ENCODE measurements around the gene ATF7.
"Not testable (repeated sequence)": the region's sequence is repeated elsewhere in the genome, so short reads cannot be mapped to it uniquely, and the experiment has no call there.

The ATF7 gene

DNA sequence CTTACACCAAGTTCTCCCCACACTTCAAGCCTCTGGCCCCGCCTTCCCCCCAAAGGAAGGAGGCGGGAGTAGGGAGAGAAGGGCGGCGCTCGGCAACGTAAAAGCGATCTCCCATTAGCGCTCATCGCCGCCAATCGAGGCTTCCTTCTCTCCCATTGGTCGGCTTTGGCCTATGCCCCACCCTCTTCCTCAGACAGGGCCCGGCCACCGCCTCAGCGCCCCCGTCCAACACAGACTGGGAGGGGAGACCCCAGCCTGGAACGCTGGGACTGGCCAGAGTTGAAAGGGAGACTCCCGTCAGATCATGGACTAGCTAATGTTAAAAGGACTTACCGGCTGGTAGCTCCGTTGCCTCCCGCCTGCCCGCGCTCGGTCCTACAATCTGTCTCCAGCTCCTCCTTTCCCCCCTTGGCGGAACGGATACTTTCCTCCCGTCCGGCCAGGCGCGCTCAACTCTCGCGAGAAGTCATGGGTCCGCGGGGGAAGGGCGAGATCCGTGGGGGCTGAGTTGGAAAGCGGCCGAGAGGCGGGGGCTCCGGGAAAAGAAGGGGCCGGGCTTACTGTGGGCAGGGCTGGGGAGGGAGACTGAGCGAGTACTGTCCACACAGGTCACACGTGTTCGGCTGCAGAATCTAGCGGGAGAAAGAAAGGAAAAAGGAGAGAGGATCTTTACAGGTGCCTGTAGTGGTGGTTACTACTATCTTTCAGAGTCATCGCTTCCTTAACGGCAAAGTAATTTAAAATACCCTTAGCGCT lies at the start of gene ATF7:
TSS of gene ATF7 (minus strand) at position 437 of the 756 bp plus-strand sequence. CDS start 25,382 bp downstream, outside the sequence.
- DNase-seq (ENCODE audit: low spot score): peak; percentile 96

DNA sequence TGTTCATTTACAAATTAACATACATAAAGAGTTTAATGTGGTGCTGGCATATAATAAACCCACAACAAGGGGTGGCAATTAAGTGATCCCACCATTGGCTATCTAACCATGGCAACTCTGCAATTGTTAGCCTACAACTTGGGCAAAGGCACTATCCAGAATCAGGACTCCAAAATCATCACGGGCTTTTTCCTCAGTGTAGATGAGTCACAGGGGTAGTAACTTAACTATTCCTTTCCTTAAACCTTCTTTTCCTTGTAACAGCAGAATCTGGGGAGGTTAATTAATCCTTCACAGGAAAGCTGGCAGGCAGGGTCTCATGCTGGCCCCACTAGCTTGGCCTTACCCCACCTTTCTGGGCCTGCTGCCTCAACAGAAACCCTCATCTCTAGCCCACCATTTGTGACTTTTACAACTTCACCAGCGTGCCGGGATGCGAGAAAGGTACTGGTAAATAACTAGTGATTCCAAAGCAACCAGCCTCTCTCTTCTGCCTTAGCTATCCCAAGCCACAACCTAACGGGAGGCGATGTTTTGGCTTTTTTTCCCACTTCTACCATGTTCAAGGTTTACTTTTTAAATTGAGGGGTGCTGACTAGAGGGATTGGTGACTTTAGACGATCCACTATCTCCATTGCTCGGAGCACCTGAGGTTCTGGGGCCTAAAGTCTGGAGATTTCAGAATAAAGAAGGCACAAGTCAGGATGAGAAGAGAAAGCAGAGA lies 49.0 kb upstream of the ATF7 start:
- DNase-seq (ENCODE audit: low spot score): no peak

DNA sequence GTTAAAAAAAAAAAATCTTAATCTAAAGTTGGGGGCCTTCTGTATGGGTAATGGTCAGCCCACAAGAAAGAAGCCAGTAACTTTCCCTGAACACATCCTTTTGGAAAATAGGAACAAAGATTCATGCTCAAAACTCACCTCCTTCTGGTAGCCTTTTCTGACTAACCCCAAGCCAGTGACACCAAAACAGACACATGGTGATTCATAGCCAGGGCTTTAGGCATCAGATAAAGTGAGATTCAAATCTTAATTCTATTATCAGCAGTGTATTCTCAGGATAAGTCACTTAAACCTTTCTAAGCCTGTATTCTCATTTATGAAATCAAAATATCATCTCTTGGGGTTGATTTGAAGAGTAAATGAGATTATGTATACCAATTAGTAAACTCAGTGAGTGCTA lies 44.8 kb upstream of the ATF7 start:
- no peak for DNase-seq (ENCODE audit: low spot score)

DNA sequence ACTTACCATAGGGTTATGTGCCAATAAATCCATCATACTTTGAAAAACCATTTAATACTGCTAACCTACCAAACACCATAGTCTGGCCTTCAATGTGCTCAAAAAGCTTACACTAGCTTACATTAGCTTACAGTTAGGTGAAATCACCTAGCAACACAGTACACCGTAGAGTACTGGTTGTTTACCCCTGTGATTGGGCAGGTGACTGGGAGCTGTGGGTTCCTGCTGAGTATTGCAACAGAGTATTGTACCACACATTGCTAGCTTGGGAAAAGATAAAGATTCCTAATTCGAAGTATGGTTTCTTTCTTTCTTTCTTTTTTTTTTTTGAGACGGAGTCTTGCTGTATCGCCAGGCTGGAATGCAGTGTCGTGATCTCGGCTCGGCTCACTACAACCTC lies 44.1 kb upstream of the ATF7 start:
- DNase-seq (ENCODE audit: low spot score): no peak

DNA sequence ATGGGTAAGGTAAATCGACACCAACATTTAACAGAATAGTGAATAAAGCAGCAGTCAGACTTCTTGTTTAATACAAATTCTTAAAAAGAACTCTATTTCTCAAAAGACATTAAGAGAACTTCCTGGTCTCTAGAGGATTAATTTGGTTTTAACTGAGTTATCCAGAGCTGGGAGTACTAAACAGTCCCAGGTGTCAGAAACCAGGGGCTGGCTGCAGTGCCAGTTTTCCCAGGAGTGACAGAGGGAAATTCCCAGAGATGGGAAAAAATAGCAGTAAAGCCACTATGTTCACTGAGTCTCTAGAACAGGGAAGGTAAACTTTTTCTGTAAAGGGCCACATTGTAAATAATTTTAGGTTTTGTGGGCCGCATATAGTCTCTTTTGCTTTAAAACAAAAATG lies 40.9 kb upstream of the ATF7 start:
- DNase-seq (ENCODE audit: low spot score): no peak

DNA sequence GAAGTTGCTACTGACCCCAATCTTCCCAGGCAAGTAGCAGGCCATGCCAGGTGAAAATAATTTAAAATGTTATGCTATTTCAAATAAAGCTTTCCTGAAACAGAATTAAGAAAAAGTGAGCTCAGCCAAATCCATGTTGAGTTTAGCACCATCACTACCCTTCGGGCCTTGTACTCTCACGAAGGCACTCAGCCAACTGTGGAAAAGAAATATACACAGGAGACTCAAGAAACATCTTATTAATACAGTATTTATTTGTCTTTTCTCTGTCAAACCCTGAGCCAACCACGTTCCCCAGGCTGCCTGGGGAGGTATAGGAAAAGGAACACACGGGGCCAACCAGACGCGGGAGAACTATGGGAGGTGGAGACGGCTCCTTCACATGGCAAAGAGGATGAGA lies 38.8 kb upstream of the ATF7 start:
- no peak for DNase-seq (ENCODE audit: low spot score)

DNA sequence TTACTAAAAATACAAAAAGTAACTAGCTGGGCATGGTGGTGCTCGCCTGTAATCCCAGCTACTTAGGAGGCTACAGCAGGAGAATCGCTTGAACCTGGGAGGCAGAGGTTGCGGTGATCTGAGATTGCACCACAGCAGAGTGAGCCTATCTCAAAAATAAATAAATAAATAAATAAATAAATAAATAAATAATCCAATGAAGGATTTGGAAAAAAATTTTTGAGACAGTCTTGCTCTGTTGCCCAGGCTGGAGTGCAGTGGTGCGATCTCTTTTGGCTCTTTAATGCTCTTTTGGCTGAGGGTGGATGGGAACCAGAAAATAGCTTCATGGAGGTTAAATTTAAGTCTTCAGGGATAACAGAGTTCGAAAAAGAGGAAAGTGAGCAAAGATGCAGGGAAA lies 38.0 kb upstream of the ATF7 start:
- DNase-seq (ENCODE audit: low spot score): no peak

DNA sequence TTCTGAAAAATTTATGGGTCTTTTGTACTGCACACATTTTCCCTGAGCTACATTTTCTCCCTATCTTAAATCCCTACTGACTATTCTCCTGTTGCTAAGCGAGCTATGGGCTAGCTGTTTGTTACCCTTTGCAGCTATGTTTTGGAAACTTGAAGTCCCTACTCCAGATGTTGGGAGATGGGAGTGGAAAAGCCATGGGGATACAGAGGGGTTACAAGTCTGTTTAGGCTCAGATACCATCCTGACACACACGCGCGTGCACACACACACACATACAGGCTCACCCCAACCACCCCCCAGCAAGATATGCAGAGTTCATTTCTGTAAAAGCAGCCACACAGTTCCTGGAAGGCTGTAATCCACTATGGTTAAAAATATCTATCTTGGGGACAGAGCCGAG lies 33.9 kb upstream of the ATF7 start:
- DNase-seq (ENCODE audit: low spot score): no peak

DNA sequence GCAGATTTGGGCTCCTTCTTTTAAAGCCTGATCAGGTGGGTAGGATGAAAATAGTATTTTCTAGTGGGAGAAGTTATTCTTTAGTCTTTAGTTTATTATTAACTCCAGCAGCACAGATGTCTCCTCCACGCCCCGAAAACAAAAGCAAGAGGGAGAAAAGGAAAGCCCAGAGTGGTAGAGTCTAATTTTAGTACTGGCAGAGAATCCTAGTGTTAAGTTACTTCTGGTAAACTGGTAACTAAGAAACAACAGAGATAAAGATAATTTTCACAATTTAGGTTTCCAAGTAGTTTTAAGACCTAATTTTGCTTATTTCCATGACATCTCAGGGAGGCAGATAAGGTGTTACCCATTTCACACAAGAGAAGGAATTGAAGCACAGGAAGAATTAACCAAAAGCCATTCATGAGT lies 33.4 kb upstream of the ATF7 start:
- no peak for DNase-seq (ENCODE audit: low spot score)

DNA sequence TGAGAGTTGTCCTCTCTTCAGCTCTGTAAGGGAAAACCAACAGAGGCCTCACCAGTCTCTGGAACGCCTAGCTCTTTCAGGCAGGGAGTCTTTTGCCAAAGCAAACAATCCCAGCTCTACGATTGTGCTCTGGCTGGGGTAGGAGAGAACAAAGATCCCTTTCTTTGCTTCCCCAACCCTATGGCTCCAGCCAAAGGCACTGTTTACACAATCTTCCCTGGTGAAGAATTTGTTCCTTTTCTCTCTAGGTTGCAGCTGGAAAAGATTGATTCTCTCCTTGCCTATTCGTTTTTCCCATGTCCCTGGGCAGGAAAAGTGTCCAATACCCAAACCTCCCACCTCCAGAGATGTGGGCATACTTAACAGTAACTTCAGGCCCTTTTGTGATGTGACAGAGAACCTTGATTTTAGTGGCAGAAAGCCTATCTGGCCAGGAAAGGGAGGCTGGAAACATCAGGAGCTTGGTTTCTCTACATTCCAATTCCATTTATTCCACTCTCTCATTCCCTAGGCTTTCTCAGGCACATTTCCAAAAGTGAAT lies 32.9 kb upstream of the ATF7 start:
- DNase-seq (ENCODE audit: low spot score): no peak

DNA sequence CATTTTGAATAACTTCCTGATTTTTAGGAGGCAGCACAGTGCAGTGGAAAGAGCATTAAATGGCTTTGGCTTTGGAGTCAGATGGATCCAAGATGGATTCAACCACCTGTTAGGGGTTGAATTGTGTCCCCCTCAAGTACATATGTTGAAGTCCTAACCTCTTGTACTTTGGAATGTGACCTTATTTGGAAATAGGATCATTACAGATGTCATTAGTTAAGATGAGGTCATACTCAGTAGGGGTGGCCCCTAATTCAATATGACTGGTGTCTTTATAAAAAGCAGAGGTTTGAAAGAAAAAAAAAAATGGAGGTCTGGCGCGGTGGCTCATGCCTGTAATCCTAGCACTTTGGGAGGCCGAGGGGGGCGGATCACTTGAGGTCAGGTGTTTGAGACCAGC lies 30.9 kb upstream of the ATF7 start:
- no peak for DNase-seq (ENCODE audit: low spot score)

DNA sequence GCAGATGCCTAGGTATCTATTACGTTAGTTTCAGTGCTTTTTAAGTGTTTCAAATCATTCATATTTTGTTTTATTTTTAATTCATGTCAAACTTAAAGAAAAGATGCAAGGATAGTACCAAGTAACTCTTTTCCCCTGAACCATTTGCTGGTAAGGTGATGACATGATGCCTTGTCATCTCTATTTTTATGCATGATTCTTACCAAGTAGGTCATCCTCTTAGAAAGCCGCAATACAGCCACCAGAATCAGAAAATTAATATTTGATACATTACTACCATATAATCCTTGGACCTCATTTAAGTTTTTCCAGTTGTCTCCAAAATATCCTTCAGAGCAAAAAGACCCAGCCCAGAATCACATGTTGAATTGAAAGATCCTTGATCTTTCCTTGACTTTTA lies 27.4 kb upstream of the ATF7 start:
- DNase-seq (ENCODE audit: low spot score): no peak

DNA sequence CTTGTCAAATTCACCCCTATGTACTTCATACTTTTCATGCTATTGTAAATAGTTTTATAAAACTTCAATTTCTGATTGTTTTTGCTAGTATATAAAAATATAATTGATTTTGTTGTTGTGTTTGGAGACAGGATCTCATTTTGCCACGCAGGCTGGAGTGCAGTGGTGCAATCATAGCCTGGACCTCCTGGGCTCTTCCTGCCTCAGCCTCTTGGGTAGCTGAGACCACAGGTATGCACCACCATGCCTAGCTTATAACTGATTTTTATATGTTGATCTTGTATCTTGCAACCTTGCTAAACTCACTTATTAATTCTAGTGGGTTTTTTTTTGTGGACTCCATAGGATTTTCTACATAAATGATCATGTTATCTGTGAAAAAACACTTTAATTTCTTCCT lies 26.2 kb upstream of the ATF7 start:
- no peak for DNase-seq (ENCODE audit: low spot score)

DNA sequence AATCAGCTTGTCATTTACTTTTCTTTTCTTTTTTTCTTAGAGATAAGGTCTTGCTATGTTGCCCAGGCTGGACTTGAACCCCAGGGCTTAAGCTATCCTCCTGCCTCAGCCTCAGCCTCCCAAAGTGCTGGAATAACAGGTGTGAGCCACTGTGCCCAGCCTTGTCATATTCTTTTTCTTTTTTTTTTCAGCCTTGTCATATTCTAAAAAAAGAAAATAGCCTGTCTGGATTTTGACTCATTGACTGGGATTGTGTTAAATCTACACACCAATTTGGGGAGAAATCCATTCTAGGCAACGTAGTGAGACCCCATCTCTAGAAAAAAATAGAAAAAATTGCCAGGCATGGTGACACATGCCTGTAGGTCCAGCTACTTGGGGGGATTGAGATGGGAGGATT lies 25.6 kb upstream of the ATF7 start:
- DNase-seq (ENCODE audit: low spot score): no peak

DNA sequence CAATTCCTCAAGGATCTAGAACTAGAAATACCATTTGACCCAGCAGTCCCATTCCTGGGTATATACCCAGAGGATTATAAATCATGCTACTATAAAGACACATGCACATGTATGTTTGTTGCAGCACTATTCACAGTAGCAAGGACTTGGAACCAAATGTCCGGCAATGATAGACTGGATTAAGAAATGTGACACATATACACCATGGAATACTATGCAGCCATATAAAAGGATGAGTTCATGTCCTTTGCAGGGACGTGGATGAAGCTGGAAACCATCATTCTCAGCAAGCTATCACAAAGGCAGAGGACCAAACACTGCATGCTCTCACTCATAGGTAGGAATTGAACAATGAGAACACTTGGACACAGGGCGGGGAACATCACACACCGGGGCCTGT lies 20.1 kb upstream of the ATF7 start:
- DNase-seq (ENCODE audit: low spot score): not testable (repeated sequence)

DNA sequence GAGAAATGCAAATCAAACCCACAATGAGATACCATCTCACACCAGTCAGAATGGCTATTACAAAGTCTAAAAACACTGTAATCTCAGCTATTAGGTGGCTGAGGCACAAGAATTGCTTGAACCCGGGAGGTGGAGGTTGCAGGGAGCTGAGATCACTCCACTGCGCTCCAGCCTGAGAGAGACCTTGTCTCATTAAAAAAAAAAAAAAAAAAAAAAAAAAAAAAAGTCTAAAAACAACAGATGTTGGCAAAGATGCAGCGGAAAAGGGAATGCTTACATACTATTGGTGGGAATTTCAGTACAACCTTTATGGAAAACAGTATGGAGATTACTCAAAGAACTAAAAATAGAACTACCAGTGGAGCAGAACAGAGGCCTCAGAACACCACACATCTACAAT lies 19.0 kb upstream of the ATF7 start:
- DNase-seq (ENCODE audit: low spot score): no peak

DNA sequence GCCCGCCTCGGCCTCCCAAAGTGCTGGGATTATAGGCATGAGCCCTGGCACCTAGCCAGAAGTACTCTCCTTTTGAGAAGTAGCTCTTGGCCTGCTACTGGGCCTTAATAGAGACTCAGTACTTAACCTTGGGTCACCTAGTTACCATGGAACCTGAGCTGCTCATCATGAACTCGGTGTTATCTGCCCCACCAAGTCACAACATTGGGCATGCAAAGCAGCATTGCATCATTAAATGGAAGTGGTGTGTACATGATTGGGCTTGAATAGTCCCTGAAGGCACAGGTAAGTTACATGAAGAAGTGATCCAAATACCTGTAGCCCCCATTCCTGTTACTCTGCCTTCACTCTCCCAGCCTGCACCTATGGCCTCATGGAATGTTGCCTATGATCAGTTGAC lies 18.0 kb upstream of the ATF7 start:
- DNase-seq (ENCODE audit: low spot score): no peak

DNA sequence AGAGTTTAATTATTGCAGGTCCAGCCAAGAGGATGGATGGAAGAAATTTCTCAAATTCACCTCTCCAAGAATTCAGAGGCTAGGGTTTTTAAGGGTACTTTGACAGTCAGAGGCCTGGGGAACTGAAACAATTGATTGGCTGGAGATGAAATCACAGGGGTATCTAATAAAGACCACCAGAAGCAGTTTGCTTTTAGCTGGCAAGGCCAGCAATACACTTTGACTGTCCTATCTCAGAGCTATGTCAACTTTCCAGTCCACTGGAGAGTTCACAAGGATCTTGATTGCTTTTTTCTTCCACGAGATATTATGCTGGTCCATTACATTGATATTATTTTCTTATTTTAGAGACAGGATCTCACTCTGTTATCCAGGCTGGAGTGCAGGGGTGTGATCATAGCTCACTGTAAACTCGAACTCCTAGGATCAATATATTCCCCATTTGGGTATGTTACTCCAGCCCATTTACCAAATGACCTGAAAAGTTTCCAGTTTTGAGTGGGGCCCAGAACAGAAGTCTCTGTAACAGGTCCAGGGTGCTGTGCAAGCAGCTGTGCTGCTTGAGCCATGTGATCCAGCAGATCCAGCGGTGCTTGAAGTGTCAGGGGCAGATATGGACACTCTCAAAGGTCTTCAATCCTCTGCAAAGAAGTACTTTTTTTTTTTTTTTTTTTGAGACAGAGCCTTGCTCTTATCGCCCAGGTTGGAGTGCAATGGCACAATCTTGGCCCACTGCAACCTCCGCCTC lies 17.2 kb upstream of the ATF7 start:
- no peak for DNase-seq (ENCODE audit: low spot score)

DNA sequence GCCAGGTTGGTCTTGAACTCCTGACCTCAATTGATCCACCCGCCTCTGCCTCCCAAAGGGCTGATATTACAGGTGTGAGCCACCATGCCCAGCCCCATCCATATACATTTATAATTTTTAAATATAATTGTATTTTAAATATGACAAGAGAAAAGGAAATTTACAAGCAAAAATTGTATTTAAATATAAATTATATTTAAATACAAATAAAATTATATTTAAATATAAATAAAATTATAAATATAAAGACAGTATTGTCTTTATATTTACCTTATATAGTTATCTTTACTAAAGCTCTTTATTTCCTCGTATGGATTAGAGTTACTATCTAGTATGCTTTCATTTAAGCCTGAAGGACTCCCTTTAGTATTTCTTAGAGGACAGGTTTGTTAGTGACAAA lies 11.9 kb upstream of the ATF7 start:
- no peak for DNase-seq (ENCODE audit: low spot score)

DNA sequence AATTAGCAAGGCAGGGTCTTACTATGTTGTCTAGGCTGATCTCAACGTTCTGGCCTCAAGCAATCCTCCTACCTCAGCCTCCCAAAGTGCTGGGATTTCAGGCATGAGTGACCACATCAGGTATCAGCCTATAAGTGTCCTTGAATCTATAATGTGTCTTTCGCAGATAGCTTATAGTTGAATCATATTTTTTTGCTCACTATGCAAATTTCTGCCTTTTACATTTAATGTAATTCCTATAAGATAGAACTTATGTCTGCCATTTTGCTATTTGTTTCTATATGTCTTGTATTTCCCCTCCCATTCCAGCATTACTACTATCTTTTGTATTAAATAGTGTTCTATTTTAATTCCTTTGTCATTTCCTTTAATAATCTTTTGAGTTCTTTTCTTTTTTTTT lies 10.5 kb upstream of the ATF7 start:
- DNase-seq (ENCODE audit: low spot score): no peak

DNA sequence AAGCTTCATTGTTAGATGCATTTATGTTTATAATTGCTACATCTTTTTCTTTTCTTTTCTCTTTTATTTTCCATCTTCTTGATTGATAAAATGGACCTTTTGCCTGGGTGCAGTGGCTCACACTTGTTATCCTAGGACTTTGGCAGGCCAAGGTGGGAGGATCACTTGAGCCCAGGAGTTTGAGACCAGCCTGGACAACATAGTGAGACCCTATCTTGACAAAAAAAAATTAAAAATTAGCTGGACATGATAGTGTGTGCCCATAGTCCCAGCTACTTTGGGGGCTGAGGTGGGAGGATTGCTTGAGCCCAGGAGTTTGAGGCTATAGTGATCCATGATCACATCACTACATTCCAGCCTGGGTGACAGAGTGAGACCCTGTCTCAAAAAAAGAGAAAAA lies 9.5 kb upstream of the ATF7 start:
- DNase-seq (ENCODE audit: low spot score): not testable (repeated sequence)

DNA sequence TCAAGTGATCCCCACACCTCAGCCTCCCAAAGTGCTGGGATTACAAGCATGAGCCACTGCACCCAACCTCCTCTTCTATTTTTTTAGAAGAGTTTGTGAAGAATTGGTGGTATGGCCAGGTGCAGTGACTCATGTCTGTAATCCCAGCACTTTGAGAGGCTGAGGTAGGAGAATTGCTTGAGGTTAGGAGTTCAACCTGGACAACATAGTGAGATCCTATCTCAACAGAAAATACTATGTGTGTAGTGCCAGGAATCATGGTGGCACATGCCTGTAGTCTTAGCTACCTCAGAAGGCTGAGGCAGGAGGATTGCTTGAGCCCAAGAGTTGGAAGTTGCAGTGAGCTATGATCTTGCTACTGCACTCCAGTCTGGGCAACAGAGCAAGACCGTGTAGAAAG lies 5.5 kb upstream of the ATF7 start:
- no peak for DNase-seq (ENCODE audit: low spot score)

DNA sequence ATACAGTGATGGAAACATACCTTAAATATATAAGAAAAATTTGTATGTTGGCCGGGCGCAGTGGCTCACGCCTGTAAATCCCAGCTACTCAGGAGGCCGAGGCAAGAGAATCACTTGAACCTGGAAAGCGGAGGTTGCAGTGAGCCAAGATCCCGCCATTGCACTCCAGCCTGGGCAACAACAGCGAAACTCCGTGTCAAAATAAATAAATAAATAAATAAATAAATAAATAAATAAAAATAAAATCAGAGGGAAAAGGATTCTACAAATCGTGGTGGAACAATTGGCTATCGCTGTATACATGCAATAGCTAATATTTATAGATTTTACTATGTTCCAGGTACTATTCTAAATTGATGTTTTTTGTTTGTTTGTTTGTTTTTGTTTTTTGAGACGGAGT lies 1.7 kb upstream of the ATF7 start:
- no peak for DNase-seq (ENCODE audit: low spot score)
